NCI-H345 (cell line): Measurements from ENCODE around the gene MRPL53.

Experiments
- DNase-seq: peaks from one replicate; lab custom pipeline; 2025; lab: John Stamatoyannopoulos, UW

MRPL53 gene

DNA sequence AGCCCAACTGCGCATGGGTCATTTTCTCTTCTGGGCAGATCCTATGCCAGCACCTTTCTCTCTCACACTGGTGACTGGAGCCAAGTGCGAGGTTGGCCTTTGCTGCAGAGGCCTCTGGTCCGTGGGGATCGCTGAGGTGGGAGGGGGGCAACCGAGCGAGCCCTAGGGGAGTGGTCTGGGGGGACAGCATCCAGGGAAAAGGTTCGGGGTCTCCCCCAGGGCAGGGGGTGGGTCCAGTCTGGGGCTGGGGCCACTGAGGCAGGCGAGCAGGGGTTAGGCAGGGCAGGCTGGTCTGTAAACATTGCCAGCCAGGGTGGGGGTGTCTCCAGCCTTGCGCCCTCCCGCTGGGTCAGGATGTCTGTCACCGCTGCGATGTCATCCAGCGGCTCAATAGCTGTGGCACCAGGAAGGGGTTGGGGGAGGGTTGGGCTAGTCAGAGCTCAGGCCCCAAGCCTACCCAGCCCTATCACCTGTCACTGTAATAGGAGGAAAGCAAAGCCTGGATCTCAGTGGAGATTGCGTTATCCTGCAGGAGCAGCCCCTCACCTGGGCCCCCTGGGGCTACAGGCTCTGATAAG is 46.2 kb downstream of the MRPL53 start:
- DNase-seq = no peak

GRCh38 chr2:74425523-74425922 is 47.0 kb downstream of the MRPL53 start:
- DNase-seq = no peak

DNA sequence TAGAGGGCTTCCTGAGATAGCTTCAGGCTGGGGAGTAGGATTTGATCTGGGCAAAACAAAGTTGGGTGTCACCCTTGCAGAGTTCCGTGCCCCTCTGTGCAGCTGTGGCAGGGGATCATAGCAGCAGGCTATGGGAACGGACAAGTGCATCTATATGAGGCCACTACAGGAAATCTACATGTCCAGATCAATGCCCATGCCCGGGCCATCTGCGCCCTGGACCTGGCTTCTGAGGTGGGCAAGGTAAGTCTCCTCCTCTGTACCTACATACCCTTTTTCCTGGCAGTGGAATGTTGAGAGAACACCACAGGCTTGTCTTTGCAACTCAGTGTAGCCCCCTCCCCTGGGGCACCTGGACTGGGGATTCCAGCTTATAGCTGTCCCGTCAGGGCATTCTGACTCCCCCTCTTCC is 47.5 kb downstream of the MRPL53 start:
- DNase-seq = no peak

GRCh38 chr2:74424139-74424992 is 48.1 kb downstream of the MRPL53 start:
- no peak for DNase-seq

DNA sequence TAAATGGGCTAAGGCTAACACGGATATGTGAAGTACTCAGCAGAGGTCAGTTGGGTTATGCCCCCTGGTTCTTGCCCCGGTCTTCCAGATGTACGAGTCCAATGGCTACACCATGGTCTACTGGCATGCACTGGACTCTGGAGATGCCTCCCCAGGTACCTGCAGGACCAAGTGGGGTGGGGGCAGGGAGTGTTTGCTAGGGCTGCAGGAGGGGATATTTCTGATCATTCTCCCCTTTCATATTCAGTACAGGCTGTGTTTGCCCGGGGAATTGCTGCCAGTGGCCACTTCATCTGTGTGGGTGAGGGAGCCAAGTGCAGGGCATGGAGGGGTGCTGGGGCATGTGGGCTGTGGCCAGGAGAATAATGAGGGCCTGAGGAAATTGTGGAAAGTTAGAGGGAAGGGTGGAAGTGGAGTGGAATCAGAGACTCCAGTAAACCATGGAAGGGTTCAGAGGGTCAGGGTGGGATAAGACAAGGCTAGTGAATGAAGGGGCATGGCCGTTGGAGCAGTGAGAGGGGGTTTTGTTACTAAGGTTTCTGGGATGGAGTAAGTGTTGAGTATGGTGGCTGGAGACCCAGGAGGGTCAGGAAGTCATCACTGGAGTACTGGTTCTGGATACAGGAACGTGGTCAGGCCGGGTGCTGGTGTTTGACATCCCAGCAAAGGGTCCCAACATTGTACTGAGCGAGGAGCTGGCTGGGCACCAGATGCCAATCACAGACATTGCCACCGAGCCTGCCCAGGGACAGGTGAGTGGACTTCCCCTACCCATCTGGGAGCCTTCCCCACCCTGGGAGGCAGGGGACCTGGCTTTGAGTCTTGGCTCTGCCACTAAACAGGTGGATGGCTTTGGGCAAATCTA is 49.0 kb downstream of the MRPL53 start:
- DNase-seq = no peak
